Measurements from ENCODE around the gene HEATR9. TPM values are rescaled to one million over a fixed set of nuclear protein-coding genes. Genes with fewer than 3 reads are reported as not detected.

Gene HEATR9
- total RNA-seq, 1 donor: 0.09 TPM

GRCh38 chr17:35889241-35889640 lies 20.6 kb upstream of the HEATR9 start:
- TF ChIP-seq, protein P1, sequence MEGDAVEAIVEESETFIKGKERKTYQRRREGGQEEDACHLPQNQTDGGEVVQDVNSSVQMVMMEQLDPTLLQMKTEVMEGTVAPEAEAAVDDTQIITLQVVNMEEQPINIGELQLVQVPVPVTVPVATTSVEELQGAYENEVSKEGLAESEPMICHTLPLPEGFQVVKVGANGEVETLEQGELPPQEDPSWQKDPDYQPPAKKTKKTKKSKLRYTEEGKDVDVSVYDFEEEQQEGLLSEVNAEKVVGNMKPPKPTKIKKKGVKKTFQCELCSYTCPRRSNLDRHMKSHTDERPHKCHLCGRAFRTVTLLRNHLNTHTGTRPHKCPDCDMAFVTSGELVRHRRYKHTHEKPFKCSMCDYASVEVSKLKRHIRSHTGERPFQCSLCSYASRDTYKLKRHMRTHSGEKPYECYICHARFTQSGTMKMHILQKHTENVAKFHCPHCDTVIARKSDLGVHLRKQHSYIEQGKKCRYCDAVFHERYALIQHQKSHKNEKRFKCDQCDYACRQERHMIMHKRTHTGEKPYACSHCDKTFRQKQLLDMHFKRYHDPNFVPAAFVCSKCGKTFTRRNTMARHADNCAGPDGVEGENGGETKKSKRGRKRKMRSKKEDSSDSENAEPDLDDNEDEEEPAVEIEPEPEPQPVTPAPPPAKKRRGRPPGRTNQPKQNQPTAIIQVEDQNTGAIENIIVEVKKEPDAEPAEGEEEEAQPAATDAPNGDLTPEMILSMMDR (IDR thresholded peaks at IDR 0.05; ENCODE audit: insufficient read depth, low read length): no peak
- no peak overlapping the region for H3K4me3 ChIP-seq (ENCODE audit: low read depth, low read length)
- no peak for DNase-seq (ENCODE audit: low read depth)

GRCh38 chr17:35879773-35880654 lies 11.3 kb upstream of the HEATR9 start, which contains the start of gene CCL5:
Gene CCL5 (minus strand): TSS chr17:35880360.
- TF ChIP-seq, protein P1 (IDR thresholded peaks at IDR 0.05; ENCODE audit: insufficient read depth, low read length): no peak
- no peak within 1 kb of the TSS for H3K4me3 ChIP-seq (ENCODE audit: low read depth, low read length)
- DNase-seq (ENCODE audit: low read depth): no peak

DNA sequence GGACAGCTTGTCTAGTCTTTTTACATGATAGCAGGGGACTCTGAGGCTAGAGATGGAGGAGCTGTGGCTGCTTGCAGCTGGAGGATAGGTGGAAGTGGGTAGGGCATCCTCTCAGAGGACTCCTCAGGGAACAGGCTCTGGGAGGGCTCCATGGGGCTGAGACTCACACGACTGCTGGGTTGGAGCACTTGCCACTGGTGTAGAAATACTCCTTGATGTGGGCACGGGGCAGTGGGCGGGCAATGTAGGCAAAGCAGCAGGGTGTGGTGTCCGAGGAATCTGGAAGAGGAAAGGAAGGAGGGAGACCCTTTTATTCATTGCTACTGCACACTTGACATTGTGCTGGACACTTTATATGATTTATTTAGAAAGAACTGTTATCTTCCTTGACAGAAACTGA lies 9.7 kb upstream of the HEATR9 start:
- TF ChIP-seq, protein P1 (IDR thresholded peaks at IDR 0.05; ENCODE audit: insufficient read depth, low read length): no peak
- H3K4me3 ChIP-seq (ENCODE audit: low read depth, low read length): no peak overlapping the region
- DNase-seq (ENCODE audit: low read depth): no peak

- H3K4me3 ChIP-seq (ENCODE audit: low read depth, low read length): no peak overlapping the region
- TF ChIP-seq, protein P1 (IDR thresholded peaks at IDR 0.05; ENCODE audit: insufficient read depth, low read length): no peak
- no peak for DNase-seq (ENCODE audit: low read depth)
Measured at GRCh38 chr17:35877345-35878029, 8.8 kb upstream of the HEATR9 start.

DNA sequence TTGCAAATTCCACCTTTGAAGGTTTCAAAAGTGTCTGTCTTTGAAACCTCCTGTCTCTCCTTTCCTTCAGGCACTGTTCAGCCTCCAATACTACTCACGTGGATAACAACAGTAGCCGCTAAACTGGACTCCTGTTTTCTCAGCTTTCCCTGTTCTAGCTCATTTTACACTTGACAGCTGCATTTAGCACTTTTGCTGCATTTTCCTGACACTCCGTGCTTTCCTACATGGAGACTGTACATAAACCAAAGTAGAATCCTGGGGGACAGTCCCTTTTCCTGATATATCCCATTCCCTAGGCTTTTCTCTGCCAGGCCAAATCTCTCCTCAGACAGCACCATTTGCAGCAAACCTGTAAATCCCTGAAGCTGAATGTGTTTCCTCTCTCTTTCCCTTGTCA lies 7.8 kb upstream of the HEATR9 start:
- TF ChIP-seq, protein P1 (IDR thresholded peaks at IDR 0.05; ENCODE audit: insufficient read depth, low read length): no peak
- no peak for DNase-seq (ENCODE audit: low read depth)
- H3K4me3 ChIP-seq (ENCODE audit: low read depth, low read length): no peak overlapping the region

DNA sequence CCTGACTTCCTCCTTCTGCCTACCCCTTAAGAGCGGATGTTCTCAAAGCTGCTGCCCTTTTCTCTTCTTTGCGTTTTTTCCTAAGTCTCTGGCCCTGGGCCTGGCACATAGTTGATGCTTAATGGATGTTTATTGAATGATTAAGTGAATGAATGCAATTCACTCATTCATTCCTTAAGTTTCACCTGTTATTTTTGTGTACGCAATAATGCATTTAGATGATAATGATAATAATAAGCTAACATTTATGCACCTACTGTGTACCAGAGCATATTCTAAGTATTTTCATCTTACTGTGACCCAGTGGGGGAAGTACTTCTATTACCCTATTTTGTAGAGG lies 7.1 kb upstream of the HEATR9 start:
- TF ChIP-seq, protein P1 (IDR thresholded peaks at IDR 0.05; ENCODE audit: insufficient read depth, low read length): no peak
- no peak for DNase-seq (ENCODE audit: low read depth)

More for the DNA sequence above, 7.1 kb upstream of the HEATR9 start:
- no peak overlapping the region for H3K4me3 ChIP-seq (ENCODE audit: low read depth, low read length)
